RWPE2 (cell line): Measurements from ENCODE around the gene VPS35L.

ENCODE experiments used
- ATAC-seq: fragments of 200-7000 bp; cut with Tn5 transposase; 3 replicates; pipeline ENCODE4 v1.9.1; 2021; ENCODE audit warnings: low read depth
- DNase-seq: peaks from one replicate; pipeline ENCODE4 v3.0.0-alpha.2; 2020; ENCODE audit warnings: low spot score
- H3K27ac ChIP-seq: fragments of 450-650 bp; 2 replicates; pipeline ENCODE4 v1.5.1; 2017; ENCODE audit warnings: mild to moderate bottlenecking; ENCODE audit not compliant: poor library complexity, severe bottlenecking
- H3K27me3 ChIP-seq: fragments of 250-450 bp; sonication (Bioruptor Pico); 2 replicates; pipeline ENCODE4 v1.5.1; 2021; ENCODE audit warnings: mild to moderate bottlenecking, moderate library complexity; ENCODE audit not compliant: insufficient read depth, poor library complexity, severe bottlenecking
- H3K36me3 ChIP-seq: fragments of 250-450 bp; sonication (Bioruptor Pico); 2 replicates; pipeline ENCODE4 v1.5.1; 2020; ENCODE audit warnings: low read depth, mild to moderate bottlenecking, moderate library complexity
- H3K4me1 ChIP-seq: fragments of 250-450 bp; sonication (Bioruptor Pico); 2 replicates; pipeline ENCODE4 v1.5.1; 2021; ENCODE audit warnings: mild to moderate bottlenecking, moderate library complexity; ENCODE audit not compliant: insufficient read depth, poor library complexity, severe bottlenecking
- H3K4me3 ChIP-seq: fragments of 250-450 bp; sonication (Bioruptor Pico); 2 replicates; pipeline ENCODE4 v1.5.1; 2021; ENCODE audit warnings: mild to moderate bottlenecking, moderate library complexity; ENCODE audit not compliant: severe bottlenecking
- H3K9me3 ChIP-seq: fragments of 250-450 bp; sonication (Bioruptor Pico); 2 replicates; pipeline ENCODE4 v1.5.1; 2021; ENCODE audit warnings: mild to moderate bottlenecking, moderate library complexity; ENCODE audit not compliant: severe bottlenecking
- TF ChIP-seq, protein P1 (sequence below): fragments of 450-650 bp; IDR thresholded peaks from one replicate; pipeline ENCODE4 v1.5.1; 2017; ENCODE audit warnings: mild to moderate bottlenecking, moderate library complexity; ENCODE audit not compliant: poor library complexity, severe bottlenecking

Gene VPS35L

DNA sequence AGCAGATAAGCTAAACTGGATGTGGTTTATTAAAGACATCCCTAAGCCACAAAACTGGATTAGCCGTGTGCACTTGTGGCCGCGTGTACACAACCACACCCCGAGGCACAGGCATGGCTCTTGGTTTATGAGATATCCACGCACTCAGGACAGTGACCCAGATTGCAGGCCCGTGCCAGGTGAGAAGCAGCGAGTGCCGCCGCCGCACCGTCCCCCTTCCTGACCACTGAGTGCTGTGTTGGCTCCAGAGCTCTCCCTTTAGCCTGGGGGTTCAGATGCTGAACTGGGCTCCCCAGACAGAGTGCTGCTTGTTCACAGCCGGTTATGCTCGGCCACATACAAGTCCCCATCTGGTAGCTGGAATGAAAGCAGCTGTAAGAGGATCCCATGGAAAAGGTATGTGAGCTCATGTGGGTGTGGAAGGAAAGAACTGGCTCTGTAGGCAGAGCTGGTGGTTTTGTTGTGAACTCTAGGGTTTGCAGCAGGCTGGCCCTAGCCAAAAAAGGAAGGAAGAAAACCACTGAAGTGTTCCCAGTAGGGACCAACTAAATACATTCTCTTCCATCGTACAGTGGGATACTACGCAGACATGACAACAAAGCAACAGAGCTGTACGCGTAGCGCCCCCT is 133.0 kb downstream of the VPS35L start:
- H3K4me1 ChIP-seq = no peaks in the 10 kb centered on the region
- no peak overlapping the region for H3K27ac ChIP-seq
- H3K4me3 ChIP-seq = no peak overlapping the region
- TF ChIP-seq, protein P1, sequence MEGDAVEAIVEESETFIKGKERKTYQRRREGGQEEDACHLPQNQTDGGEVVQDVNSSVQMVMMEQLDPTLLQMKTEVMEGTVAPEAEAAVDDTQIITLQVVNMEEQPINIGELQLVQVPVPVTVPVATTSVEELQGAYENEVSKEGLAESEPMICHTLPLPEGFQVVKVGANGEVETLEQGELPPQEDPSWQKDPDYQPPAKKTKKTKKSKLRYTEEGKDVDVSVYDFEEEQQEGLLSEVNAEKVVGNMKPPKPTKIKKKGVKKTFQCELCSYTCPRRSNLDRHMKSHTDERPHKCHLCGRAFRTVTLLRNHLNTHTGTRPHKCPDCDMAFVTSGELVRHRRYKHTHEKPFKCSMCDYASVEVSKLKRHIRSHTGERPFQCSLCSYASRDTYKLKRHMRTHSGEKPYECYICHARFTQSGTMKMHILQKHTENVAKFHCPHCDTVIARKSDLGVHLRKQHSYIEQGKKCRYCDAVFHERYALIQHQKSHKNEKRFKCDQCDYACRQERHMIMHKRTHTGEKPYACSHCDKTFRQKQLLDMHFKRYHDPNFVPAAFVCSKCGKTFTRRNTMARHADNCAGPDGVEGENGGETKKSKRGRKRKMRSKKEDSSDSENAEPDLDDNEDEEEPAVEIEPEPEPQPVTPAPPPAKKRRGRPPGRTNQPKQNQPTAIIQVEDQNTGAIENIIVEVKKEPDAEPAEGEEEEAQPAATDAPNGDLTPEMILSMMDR = no peak
- DNase-seq (no peak), ATAC-seq (no peak)
- H3K36me3 ChIP-seq = peaks cover 5% of the 10 kb centered on the region; the same call in 1 of the 2 replicates
- H3K27me3 ChIP-seq = no peaks in the 10 kb centered on the region
- H3K9me3 ChIP-seq = no peaks in the 10 kb centered on the region

DNA sequence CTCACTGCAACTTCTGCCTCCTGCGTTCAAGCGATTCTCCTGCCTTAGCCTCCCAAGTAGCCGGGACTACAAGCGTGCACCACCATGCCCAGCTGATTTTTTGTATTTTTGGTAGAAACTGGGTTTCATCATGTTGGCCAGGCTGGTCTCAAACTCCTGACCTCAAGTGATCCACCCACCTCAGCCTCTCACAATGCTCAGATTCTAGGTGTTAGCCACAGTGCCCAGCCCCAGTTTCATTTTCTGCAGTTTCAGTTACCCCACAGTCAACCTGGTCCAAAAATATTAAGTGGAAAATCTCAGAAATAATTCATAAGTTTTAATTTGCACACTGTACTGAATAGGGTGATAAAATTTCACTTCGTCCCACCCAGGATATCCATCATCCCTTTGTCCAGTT is 133.8 kb downstream of the VPS35L start:
- H3K27ac ChIP-seq = no peak overlapping the region
- TF ChIP-seq, protein P1 = no peak
- no peaks in the 10 kb centered on the region for H3K36me3 ChIP-seq

DNA sequence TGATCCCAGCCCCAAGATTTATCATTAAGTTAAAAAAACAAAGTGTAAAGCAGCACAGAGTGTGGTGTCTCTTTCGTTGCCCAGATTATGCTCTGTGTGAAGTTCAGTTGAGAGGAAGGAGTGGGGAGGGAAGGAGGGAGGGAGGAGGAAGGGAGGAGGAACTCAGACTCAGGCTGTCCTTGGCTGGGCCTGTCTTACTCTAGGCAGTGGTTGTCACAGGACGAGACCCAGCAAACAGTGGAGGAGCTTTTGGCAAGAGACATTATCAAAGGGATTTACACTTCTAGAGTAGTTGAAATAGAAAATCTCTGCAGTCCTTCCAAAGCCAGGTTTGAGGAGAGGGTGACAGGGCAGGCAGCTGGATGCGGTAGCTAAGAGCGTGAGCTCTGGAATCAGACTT is 134.7 kb downstream of the VPS35L start:
- Histone ChIP-seq H3K27me3 (no peaks in the 10 kb centered on the region), H3K4me3 (no peak overlapping the region), H3K4me1 (no peaks in the 10 kb centered on the region), H3K36me3 (no peaks in the 10 kb centered on the region), H3K27ac (no peak overlapping the region), H3K9me3 (no peaks in the 10 kb centered on the region)
- ATAC-seq = no peak
- no peak for DNase-seq
- TF ChIP-seq, protein P1 = no peak

More for the DNA sequence above, 133.8 kb downstream of the VPS35L start:
- ATAC-seq = no peak
- no peaks in the 10 kb centered on the region for H3K27me3 ChIP-seq
- no peak for DNase-seq
- H3K4me1 ChIP-seq = no peaks in the 10 kb centered on the region
- H3K9me3 ChIP-seq = no peaks in the 10 kb centered on the region
- no peak overlapping the region for H3K4me3 ChIP-seq

DNA sequence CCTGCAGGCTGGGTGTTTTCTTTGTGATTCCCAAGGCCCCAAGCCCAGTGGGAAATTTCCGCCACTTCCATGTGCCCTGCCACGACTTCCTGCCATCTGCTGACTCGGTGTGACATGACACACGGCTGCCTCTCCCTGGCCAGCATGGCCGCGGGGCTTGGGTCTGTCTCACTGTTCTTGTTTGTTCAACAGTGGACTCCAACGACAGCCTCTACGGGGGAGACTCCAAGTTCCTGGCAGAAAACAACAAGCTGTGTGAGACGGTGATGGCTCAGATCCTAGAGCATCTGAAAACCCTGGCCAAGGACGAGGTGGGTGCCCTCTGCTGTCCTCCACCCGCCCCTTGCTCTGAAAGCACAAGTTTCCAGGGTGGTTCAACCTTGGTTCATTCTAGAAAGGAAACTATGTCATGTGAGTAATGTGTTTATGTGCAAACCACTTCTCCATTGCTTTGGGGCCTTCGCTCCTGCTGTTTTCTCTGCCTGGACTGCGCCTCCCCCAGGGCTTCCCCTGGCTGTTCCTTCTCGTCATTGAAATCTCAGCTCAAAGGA is 135.7 kb downstream of the VPS35L start:
- Histone ChIP-seq H3K4me1 (peaks cover 5% of the 10 kb centered on the region), H3K9me3 (no peaks in the 10 kb centered on the region), H3K4me3 (no peak overlapping the region), H3K27me3 (no peaks in the 10 kb centered on the region), H3K27ac (no peak overlapping the region), H3K36me3 (no peaks in the 10 kb centered on the region)
- ATAC-seq (no peak), DNase-seq (no peak)
- TF ChIP-seq, protein P1 = no peak

DNA sequence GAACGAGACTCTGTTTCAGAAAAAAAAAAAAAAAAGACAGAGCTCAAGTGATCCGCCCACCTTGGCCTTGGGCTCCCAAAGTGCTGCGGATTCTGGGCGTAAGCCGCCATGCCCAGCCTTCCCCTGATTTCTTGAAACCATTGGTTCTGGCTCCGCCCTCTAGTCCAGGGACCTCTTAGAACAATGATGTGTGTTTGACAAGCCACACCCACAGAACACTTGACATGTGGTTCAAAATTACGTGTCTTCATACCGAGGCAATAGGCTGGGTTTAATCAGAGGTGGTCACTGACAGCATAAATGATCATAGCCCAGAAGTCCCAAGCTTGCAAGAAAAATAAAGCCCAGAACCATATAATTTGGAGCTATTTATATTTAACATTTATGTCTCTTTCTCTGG is 139.5 kb downstream of the VPS35L start:
- ATAC-seq (no peak), DNase-seq (no peak)
- Histone ChIP-seq H3K4me1 (peaks cover 12% of the 10 kb centered on the region), H3K9me3 (no peaks in the 10 kb centered on the region), H3K4me3 (no peak overlapping the region), H3K27ac (no peak overlapping the region), H3K27me3 (no peaks in the 10 kb centered on the region), H3K36me3 (0 out of 2 replicates have a peak, but pooled peaks cover 5% of the 10 kb centered on the region)
- TF ChIP-seq, protein P1 = no peak
